HCT116 (cell line): Measurements from ENCODE around the gene TIMM17B. TPM values are rescaled to one million over a fixed set of nuclear protein-coding genes. Genes with fewer than 3 reads are reported as not detected.

ENCODE experiments used
- ATAC-seq: fragments of 200-7000 bp; cut with Tn5 transposase; 2 replicates; pipeline ENCODE4 v1.9.1; 2020; ENCODE audit warnings: mild to moderate bottlenecking, moderate library complexity
- BruUV-seq: library from RNA; stranded (reverse); fragments of 400-500 nt; replicated peaks from 2 replicates; lab custom pipeline; 2021; lab: Mats Ljungman, UMichigan
- CTCF ChIA-PET: fragments of 300-600 bp; sonication (Branson Sonifier 250); formaldehyde crosslinking; loops from one replicate; lab custom pipeline; 2021; ENCODE audit warnings: antibody characterized with exemption; lab: Charles Lee
- POLR2A ChIA-PET: fragments of 300-600, 350-600 bp; sonication (Branson Sonifier 250); formaldehyde crosslinking; loops from one replicate; lab custom pipeline; 2021; ENCODE audit warnings: antibody characterized with exemption; lab: Charles Lee
- RAD21 ChIA-PET, 2 experiments: fragments of 300-600 bp; sonication (Branson Sonifier 250); formaldehyde crosslinking; loops; one replicate each; lab custom pipeline; 2023; ENCODE audit warnings: low total read pairs in 2 of 2; ENCODE audit not compliant: uncharacterized antibody in 2 of 2, unreplicated experiment in 2 of 2, low non-redundant PET in 1 of 2; lab: Charles Lee
- DNase-seq: peaks from one replicate; pipeline ENCODE4 v3.0.0-alpha.2; 2010; ENCODE audit warnings: low read depth, low spot score
- H2AFZ ChIP-seq: fragments of 200-600 bp; shearing (Covaris generic), sonication (generic); 2 replicates; pipeline ENCODE4 v1.6.1; 2017; ENCODE audit warnings: low read depth, mixed run types, mixed read lengths, antibody characterized with exemption, low read length; ENCODE audit not compliant: poor library complexity, severe bottlenecking
- H3K27ac ChIP-seq: 2 replicates; pipeline ENCODE4 v1.5.1; 2012; ENCODE audit warnings: low read depth, low read length
- H3K27me3 ChIP-seq: fragments of 200-600 bp; sonication (generic); 2 replicates; pipeline ENCODE4 v1.6.1; 2016; ENCODE audit warnings: mixed run types, low read length, mixed read lengths; ENCODE audit not compliant: insufficient read depth
- H3K36me3 ChIP-seq, 2 experiments: fragments of 200-500 bp in 1 of 2; fragments of 200-600 bp in 1 of 2; sonication (Bioruptor generic) in 1 of 2; sonication (generic) in 1 of 2; 2 replicates each; pipeline versions ENCODE4 v1.5.1 to v1.6.1; 2014 to 2016; ENCODE audit warnings: low read length in 2 of 2, inconsistent platforms in 1 of 2, mixed read lengths in 1 of 2, mixed run types in 1 of 2; ENCODE audit not compliant: insufficient read depth in 2 of 2, control insufficient read depth in 1 of 2
- H3K4me1 ChIP-seq, 2 experiments: fragments of 200-600 bp in 1 of 2; sonication (generic) in 1 of 2; 2 replicates each; pipeline versions ENCODE4 v1.5.1 to v1.6.1; 2012 to 2017; ENCODE audit warnings: low read length in 2 of 2, inconsistent platforms in 1 of 2, mild to moderate bottlenecking in 1 of 2, mixed read lengths in 1 of 2, mixed run types in 1 of 2, moderate library complexity in 1 of 2; ENCODE audit not compliant: insufficient read depth in 2 of 2, control insufficient read depth in 1 of 2
- H3K4me2 ChIP-seq: fragments of 200-600 bp; sonication (generic); 2 replicates; pipeline ENCODE4 v1.6.1; 2017; ENCODE audit warnings: mixed run types, low read length, mixed read lengths
- H3K4me3 ChIP-seq, 2 experiments: fragments of 200-600 bp in 1 of 2; sonication (generic) in 1 of 2; replicated peaks in 1 of 2; 2 replicates each; pipeline ENCODE4 v1.5.1; 2011 to 2016; ENCODE audit warnings: low read length in 2 of 2, control low read depth in 1 of 2, low read depth in 1 of 2, mild to moderate bottlenecking in 1 of 2, mixed read lengths in 1 of 2, mixed run types in 1 of 2
- H3K79me2 ChIP-seq: fragments of 200-600 bp; sonication (generic); 2 replicates; pipeline ENCODE4 v1.6.1; 2017; ENCODE audit warnings: mild to moderate bottlenecking, mixed run types, low read length, moderate library complexity, mixed read lengths; ENCODE audit not compliant: insufficient read depth
- H3K9ac ChIP-seq: fragments of 200-600 bp; sonication (generic); 2 replicates; pipeline ENCODE4 v1.6.1; 2016; ENCODE audit warnings: low read length, mixed read lengths
- H3K9me2 ChIP-seq: fragments of 200-600 bp; sonication (generic), shearing (Covaris generic); 2 replicates; pipeline ENCODE4 v1.6.1; 2017; ENCODE audit warnings: mixed run types, mild to moderate bottlenecking, moderate library complexity; ENCODE audit not compliant: insufficient read depth
- H3K9me3 ChIP-seq, 2 experiments: fragments of 200-500 bp in 1 of 2; fragments of 200-600 bp in 1 of 2; sonication (Bioruptor generic) in 1 of 2; sonication (generic) in 1 of 2; 2 replicates each; pipeline ENCODE4 v1.6.1; 2014 to 2017; ENCODE audit warnings: low read length in 2 of 2, mixed read lengths in 2 of 2, inconsistent platforms in 1 of 2, low read depth in 1 of 2, mild to moderate bottlenecking in 1 of 2, mixed run types in 1 of 2, moderate library complexity in 1 of 2; ENCODE audit not compliant: control insufficient read depth in 1 of 2, insufficient read depth in 1 of 2
- H4K20me1 ChIP-seq: fragments of 200-600 bp; sonication (generic), shearing (Covaris generic); 2 replicates; pipeline ENCODE4 v1.6.1; 2017; ENCODE audit warnings: mixed run types, mild to moderate bottlenecking, moderate library complexity; ENCODE audit not compliant: insufficient read depth
- CBX3 ChIP-seq: IDR thresholded peaks from 2 replicates; pipeline ENCODE4 v1.6.1; 2012; ENCODE audit warnings: low read depth
- EGR1 ChIP-seq: IDR thresholded peaks from 2 replicates; pipeline ENCODE4 v1.6.1; 2012; ENCODE audit warnings: low read depth
- EZH2phosphoT487 ChIP-seq: fragments of 200-600 bp; IDR thresholded peaks from 2 replicates; pipeline ENCODE4 v1.6.1; 2018; ENCODE audit warnings: antibody characterized with exemption, borderline replicate concordance
- JUND ChIP-seq: IDR thresholded peaks from 2 replicates; pipeline ENCODE4 v1.6.1; 2012
- POLR2A ChIP-seq: IDR thresholded peaks from 2 replicates; pipeline ENCODE4 v1.7.0; 2011; ENCODE audit warnings: borderline replicate concordance; ENCODE audit not compliant: insufficient read depth, insufficient read length; ENCODE audit errors: extremely low read depth
- TCF7L2 ChIP-seq: IDR thresholded peaks from 2 replicates; pipeline ENCODE4 v1.7.0; 2011; ENCODE audit warnings: borderline replicate concordance, inconsistent platforms; ENCODE audit not compliant: insufficient read depth, insufficient read length; ENCODE audit errors: extremely low read depth
- ZFX ChIP-seq: fragments of 450-650 bp; IDR thresholded peaks from 2 replicates; pipeline ENCODE4 v1.6.1; 2017
- intact Hi-C: fragments of 100-400 bp; cut with micrococcal nuclease; formaldehyde crosslinking; loops from 2 replicates; pipeline ENCODE4 v1.10.0; 2022
- total RNA-seq: library from RNA; stranded (reverse); gene quantifications from one replicate; pipeline ENCODE4 v1.2.1, GENCODE V29; 2021; ENCODE audit not compliant: unreplicated experiment
- TF ChIP-seq, protein P1 (sequence below): IDR thresholded peaks from 2 replicates; pipeline ENCODE4 v1.6.1; 2012
- TF ChIP-seq, protein P2 (sequence below): IDR thresholded peaks from 2 replicates; pipeline ENCODE4 v1.6.1; 2012

Gene TIMM17B
- total RNA-seq, 1 experiment from 2014 or later = 41.7 TPM

DNA sequence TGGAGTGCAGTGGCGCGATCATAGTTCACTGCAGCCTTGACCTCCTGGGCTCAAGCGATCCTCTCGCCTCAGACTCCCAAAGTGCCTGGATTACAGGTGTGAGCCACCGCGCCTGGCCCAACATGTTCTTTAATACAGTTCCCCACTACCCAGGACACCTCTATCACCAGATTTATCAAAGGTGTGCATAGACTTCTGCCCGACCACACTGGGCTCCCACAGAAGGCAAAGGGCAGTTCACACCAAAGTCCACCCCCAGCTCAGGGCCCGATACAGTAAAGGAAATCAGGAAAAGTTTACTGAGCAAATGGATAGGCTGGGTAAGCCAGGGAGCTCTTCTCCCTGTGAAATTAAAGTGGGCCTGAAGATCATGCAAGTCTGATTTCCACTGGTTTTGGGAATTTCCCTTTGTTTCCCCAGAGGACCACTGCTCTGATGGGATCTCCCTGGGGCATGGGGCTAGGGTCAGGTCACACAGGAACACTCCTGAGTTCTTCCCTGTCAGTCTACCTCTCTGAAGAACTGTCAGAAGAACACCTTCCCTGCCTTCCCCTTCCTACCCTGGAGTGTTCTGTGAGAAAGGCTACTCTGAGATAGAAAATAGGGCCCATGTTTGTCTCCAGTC, 39.0 kb upstream of the TIMM17B start:
- H3K4me2 ChIP-seq = no peak overlapping the region
- ChIA-PET CTCF (no interaction called here), POLR2A (no interaction called here), RAD21 (no interaction called here)
- no peaks in the 10 kb centered on the region for H4K20me1 ChIP-seq
- H3K9ac ChIP-seq = no peak overlapping the region
- H3K4me3 ChIP-seq = no peak overlapping the region
- DNase-seq (no peak), ATAC-seq (no peak)
- H2AFZ ChIP-seq = no peak overlapping the region
- no peaks in the 10 kb centered on the region for H3K9me2 ChIP-seq
- H3K4me1 ChIP-seq = no peaks in the 10 kb centered on the region
- intact Hi-C loops = no loop called here
- peaks cover 23% of the 10 kb centered on the region for H3K79me2 ChIP-seq
- H3K36me3 ChIP-seq = peaks cover 2 to 3% of the 10 kb centered on the region in 2 experiments; a peak in 3 of 4 replicates
- TF ChIP-seq ZFX (no peak), POLR2A (no peak), EZH2phosphoT487 (no peak), CBX3 (no peak)
- TF ChIP-seq, protein P1, sequence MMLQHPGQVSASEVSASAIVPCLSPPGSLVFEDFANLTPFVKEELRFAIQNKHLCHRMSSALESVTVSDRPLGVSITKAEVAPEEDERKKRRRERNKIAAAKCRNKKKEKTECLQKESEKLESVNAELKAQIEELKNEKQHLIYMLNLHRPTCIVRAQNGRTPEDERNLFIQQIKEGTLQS = no peak
- BruUV-seq = no TSS peak
- H3K27ac ChIP-seq = no peak overlapping the region
- H3K9me3 ChIP-seq = no peaks in the 10 kb centered on the region
- H3K27me3 ChIP-seq = no peaks in the 10 kb centered on the region

DNA sequence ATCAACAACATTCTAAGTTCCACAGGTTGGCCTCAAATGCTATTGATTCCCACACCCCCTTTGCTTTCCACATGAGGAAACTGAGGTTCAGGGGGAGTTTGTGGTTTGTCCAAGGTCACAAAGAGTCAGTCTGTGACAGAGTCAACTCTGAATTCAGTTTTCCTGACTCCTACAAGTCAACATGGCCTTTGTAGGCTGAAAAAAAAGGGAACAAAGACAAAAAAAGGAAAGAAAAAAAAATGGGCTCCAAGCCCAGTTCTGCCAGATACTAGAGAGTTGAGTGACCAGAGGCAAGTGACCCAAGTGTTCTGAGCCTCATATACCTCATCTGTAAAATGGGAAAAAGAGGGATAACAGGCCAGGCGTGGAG, 37.7 kb upstream of the TIMM17B start:
- intact Hi-C loops = no loop called here
- Histone ChIP-seq H4K20me1 (no peaks in the 10 kb centered on the region), H3K36me3 (peaks cover 2 to 3% of the 10 kb centered on the region in 2 experiments; a peak in 3 of 4 replicates), H3K27me3 (no peaks in the 10 kb centered on the region), H3K9me3 (no peaks in the 10 kb centered on the region), H3K9me2 (no peaks in the 10 kb centered on the region), H3K27ac (no peak overlapping the region), H3K9ac (no peak overlapping the region), H2AFZ (no peak overlapping the region), H3K4me1 (no peaks in the 10 kb centered on the region), H3K4me3 (no peak overlapping the region), H3K79me2 (peaks cover 17% of the 10 kb centered on the region; the same call in 1 of the 2 replicates), H3K4me2 (no peak overlapping the region)
- DNase-seq = no peak
- ChIA-PET CTCF (no interaction called here), POLR2A (no interaction called here), RAD21 (no interaction called here)
- TF ChIP-seq EGR1 = no peak
- TF ChIP-seq TCF7L2 = no peak
- TF ChIP-seq POLR2A = no peak
- TF ChIP-seq, protein P2, sequence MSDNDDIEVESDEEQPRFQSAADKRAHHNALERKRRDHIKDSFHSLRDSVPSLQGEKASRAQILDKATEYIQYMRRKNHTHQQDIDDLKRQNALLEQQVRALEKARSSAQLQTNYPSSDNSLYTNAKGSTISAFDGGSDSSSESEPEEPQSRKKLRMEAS = no peak
- no peak for TF ChIP-seq JUND
- ATAC-seq = no peak
- BruUV-seq = no TSS peak
